ENCODE results near the gene PLA2G12B.
"Not testable (repeated sequence)": the region's sequence is repeated elsewhere in the genome, so short reads cannot be mapped to it uniquely, and the experiment has no call there.

Gene PLA2G12B, protein sequence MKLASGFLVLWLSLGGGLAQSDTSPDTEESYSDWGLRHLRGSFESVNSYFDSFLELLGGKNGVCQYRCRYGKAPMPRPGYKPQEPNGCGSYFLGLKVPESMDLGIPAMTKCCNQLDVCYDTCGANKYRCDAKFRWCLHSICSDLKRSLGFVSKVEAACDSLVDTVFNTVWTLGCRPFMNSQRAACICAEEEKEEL

DNA sequence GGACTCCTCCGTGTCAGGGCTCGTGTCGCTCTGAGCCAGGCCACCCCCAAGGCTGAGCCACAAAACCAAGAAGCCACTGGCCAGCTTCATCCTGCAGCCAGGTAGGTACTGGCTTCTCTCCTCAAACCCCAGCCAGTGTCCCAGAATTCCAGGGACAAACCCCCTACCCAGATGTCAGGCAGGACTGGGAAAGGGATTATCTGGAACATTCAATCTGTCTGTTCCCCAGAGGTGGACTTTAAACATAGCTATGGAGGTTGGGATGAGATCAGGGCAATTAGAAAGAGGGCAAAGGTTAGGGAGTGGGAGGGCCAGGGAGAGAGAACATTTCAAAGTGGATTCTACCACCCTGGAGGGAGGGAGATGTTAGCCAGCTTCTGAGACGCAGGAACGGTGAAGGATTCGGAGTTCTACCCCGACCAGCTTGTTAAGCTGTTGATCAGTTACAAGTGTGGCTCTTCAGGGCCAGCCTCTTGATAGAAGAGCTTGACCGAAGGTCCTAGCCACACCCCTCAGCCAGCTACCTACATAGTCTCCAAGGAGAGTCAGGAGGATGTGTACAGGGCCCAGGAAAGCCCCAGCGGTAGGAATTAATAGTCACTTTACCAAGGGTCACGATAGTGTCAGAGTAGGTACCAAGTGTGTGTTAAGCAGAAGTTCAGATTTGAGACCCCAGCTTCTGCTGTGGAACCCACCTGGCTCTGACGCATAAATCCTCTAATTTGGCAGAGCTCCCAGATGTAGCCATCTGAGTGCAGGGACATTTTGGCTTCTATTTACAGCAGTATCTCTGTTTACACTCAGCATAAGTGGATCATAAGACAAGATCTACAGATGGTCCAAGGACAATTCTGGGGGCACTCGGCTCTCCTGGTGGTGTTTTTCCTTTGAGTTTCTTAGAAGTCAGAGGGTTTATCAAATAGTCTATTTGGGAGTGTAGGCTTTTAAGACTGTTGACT, at the start of gene PLA2G12B:
TSS of gene PLA2G12B (minus strand) at position 211 of the 959 bp plus-strand sequence. CDS start at position 90, 121 bp downstream.
- no peak for DNase-seq (ENCODE audit: low read depth in 2 of 2)

DNA sequence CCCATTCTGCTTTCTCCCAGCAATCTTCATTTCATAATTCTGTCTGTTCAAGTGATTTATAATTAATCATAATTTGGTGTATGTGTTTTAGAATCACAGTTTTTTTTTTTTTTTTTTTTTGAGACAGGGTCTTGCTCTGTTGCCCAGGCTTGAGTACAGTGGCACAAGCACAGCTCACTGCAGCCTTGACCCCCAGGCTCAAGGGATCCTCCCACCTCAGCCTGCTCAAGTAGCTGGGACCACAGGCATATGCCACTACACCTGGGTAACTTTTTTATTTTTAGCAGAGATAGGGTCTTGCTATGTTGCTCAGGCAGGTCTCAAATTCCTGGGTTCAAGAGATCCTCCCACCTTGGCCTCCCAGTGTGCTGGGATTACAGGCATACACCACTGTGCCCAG, 49.2 kb upstream of the PLA2G12B start:
- no peak for DNase-seq (ENCODE audit: low read depth in 2 of 2)

DNA sequence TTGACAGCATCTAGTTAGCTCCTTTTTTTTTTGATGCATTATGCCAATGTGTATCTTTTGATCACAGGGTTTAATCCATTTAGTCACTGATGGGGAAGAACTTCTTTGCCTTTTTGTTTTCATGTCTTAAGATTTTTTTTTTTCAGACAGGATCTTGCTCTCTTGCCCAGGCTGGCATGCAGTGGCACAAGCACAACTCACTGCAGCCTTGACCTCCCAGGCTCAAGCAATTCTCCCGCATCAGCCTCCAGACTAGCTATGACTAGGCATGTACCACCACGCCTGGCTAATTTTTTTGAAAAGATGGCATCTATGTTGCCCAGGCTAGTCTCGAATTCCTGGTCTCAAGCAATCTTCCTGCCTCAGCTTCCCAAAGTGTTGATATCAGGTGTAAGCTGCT, 46.4 kb upstream of the PLA2G12B start:
- DNase-seq (ENCODE audit: low read depth in 2 of 2): no peak

DNA sequence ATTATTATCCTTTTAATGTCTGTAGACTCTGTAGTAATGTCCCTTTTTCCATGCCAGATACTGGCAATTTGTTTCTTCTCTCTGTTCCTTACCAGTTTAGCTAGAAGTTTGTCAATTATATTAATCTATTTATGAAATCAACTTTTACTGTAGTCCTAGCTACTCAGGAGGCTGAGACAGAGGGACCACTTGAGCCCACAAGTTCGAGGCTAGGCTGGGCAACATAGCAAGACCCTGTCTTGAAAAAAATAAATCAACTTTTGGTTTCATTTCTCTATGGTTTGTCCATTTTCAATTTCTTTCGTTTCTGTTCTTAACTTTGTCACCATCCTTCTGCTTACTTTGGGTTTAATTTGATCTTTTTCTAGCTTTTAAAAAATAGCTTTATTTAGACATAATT, 42.5 kb upstream of the PLA2G12B start:
- DNase-seq (ENCODE audit: low read depth in 2 of 2): no peak

DNA sequence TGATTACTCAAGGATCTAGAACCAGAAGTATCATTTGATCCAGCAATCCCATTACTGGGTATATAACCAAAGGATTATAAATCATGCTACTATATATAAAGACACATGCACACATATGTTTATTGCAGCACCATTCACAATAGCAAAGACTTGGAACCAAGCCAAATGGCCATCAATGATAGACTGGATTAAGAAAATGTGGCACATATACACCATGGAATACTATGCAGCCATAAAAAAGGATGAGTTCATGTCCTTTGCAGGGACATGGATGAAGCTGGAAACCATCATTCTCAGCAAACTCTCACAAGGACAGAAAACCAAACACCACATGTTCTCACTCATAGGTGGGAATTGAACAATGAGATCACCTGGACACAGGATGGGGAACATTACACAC, 40.9 kb upstream of the PLA2G12B start:
- DNase-seq (ENCODE audit: low read depth in 2 of 2): not testable (repeated sequence)

DNA sequence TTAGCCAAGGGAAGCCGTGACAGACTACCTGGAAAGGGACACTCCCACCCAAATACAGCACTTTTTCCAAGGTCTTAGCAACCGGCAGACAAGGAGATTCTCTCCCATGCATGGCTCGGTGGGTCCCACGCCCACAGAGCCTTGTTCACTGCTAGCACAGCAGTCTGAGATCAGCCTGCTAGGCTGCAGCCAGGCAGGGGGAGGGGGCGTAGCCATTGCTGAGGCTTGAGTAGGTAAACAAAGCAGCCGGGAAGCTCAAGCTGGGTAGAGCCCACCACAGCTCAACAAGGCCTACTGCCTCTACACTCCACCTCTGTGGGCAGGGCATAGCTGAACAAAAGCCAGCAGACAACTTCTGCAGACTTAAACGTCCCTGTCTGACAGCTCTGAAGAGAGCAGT, 35.2 kb upstream of the PLA2G12B start:
- DNase-seq (ENCODE audit: low read depth in 2 of 2): not testable (repeated sequence)

DNA sequence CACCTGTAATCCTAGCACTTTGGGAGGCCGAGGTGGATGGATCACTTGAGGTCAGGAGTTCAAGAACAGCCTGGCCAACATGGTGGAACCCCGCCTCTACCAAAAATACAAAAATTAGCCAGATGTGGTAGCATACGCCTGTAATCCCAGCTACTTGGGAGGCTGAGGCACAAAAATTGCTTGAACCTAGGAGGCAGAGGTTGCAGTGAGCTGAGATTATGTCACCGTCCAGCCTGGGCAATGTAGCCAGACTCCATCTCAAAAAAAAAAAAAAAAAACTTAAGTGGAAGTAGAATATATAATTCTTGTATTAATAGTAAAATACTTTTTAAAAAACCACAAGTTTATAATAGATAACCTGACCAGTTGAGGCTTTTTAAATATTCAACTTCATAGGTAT, 30.0 kb upstream of the PLA2G12B start:
- DNase-seq (ENCODE audit: low read depth in 2 of 2): not testable (repeated sequence)

DNA sequence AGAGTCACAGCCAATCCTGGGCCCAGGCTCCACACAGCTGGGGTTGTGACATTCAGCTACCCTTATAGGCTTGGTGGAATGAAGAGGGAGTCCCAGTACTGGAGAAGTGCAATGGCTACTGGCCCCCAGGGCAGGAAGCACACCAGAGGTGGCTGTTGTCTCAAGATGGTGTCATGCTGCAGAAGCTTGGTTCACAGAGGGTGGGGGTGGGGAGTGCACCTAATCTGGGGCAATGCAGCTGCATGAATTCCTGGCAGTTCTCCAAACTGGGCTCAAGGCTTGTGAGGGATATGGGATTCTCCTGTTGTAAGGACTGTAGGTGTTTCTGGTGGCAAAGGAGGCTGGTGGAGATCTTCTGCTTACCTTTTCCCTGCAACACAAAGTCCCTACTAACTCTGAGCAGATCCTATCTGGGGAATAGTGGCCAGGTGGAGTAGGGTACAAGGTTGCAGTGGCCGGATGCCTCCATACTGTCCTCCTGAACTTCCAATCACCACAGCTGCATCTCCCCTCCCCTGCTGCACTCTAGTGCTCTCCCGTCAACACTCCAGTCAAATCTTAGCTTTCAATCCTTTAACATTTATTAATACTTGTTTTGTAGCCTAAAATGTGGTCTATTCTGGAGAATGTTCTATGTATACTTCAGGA, 27.4 kb upstream of the PLA2G12B start:
- no peak for DNase-seq (ENCODE audit: low read depth in 2 of 2)

DNA sequence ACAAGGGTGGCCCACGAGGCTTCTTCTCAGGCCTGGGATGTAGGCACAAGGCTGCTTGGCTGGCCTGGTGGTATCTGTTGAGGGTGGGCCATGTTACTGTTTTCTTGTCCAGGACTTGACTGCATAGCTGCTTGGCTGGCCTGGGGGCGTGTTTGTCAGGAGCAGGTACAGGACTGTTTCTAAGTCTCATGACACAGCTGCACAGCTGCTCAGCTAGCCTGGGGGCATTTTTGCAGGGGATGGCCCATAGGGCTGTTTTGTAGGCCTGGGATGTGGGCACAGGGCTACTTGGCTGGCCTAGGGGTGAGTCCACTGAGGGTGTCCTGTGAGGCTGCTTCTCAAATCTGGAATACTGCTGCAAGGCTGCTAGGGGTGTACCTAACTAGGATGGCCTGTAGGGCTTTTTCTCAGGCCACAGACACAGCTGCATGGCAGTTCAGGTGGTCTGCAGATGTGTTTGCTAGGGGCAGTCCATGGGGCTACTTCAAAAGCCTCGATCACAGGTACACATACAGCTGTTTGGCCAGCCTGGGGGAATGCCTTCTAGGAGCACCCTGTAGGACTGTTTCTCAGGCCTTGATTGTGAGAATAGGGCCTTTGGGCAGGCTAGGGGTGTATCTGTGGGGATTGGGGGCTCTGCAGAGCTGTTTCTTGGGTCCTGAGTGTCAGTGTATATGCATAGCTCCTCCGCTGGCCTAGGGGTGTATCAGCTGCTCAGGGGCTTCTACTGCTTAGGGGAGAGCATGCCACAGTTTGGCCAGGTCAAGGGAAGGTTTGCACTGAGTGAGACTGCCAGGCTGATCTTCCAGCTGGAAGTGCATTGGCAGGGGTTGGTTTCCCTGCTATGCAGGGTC, 26.6 kb upstream of the PLA2G12B start:
- no peak for DNase-seq (ENCODE audit: low read depth in 2 of 2)

DNA sequence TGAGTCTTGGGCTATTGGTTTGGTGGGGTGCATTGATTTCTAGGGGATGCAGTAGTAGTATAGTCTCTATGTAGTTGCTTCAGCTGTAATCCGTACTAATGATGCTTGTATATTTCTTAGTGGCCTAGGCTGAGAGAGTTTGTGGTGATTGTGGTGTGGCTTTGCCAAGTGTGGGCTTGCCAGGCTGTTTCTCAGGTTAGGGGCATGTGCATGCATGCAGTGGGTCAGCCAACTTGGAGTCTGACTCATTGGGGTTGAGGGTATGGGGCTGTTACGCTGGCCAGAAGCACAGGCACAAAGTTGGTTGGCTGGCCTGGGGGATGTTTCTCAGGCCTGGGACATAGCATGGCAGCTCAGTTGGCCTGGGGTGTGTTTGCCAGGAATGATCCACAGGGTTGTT, 25.7 kb upstream of the PLA2G12B start:
- no peak for DNase-seq (ENCODE audit: low read depth in 2 of 2)

DNA sequence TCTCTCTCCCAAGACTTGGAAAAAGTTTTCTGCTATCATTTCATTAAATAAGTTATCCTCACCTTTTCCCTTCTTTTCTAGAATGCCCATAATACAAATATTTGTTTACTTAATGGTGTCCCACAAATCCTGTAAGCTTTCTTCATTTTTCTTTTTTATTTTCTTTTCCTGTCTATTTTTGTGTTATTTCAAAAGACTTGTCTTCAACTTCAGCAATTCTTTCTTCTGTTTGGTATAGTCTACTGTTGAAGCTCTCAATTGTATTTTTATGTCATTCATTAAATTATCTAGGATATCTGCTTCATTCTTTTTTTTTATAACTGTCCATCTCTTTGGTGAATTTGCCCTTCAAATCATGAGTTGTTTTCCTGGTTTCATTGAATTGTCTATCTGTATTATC, 25.1 kb upstream of the PLA2G12B start:
- DNase-seq (ENCODE audit: low read depth in 2 of 2): no peak

DNA sequence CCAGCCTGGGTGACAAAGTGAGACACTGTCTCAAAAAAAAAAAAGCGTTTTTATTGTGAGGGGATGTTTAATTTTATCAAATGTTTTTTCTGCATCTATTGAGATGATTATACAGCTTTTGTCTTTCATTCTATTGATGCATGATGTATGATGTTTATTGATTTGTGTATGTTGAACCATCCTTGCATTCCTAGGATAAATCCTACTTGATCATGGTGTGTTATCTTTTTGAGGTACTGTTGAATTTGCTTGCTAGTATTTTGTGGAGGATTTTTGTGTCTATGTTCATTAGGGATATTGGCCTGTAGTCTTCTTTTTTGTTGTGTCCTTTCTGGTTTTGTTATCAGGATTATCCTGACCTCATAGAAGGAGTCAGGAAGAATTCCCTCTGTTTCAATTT, 22.3 kb upstream of the PLA2G12B start:
- DNase-seq (ENCODE audit: low read depth in 2 of 2): no peak

DNA sequence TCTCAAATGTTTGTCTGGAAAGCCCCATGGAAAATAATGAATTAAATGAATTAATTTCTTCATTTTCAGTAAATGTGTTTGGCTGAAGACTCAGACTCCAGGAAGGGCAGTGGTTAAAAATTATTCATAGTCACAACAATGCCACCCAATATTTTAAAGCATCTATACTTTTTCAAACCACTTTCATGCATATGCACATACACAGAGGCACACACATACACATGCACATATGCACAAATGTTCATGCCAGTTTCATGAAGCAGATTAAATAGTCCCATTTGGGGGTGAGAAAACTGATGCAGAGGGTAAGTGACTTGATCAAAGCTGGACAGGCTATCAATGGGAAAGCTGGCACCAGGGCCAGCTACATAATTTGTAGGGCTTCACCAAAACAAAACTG, 1.4 kb upstream of the PLA2G12B start:
- DNase-seq (ENCODE audit: low read depth in 2 of 2): no peak

DNA sequence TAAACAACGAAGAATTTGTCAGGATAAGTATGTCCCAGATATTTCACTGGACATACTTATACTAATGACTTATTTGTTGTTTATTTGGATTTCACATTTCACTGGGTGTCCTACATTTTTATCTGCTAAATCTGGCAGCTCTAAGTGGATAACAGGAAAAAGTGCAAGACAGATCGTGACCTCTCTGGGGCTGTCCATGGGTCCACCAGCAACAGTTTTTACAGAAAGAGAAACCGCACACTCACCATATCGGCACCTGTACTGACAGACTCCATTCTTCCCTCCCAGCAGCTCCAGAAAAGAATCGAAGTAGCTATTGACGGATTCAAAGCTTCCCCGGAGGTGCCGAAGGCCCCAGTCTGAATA, 393 bp downstream of the PLA2G12B start:
- no peak for DNase-seq (ENCODE audit: low read depth in 2 of 2)

DNA sequence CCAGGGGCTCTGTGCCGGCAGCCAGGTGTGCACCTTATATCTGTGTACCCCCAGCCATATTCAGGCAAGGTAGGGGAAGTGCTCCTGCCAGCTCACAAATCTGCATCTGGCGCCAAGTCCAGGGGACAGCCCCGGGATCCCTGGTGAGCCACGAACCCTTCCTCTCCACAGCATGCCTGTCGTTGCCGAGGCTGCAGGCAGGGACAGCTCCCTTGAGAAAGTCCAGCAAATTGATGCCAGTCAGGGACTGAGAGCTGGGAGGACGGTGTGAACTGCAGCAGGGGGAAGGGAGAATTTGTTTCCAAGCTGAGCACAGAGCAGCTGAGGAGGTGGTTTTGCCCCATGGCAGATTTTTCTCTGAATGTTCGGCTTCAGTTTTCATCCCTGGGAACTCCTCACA, 919 bp downstream of the PLA2G12B start:
- no peak for DNase-seq (ENCODE audit: low read depth in 2 of 2)

DNA sequence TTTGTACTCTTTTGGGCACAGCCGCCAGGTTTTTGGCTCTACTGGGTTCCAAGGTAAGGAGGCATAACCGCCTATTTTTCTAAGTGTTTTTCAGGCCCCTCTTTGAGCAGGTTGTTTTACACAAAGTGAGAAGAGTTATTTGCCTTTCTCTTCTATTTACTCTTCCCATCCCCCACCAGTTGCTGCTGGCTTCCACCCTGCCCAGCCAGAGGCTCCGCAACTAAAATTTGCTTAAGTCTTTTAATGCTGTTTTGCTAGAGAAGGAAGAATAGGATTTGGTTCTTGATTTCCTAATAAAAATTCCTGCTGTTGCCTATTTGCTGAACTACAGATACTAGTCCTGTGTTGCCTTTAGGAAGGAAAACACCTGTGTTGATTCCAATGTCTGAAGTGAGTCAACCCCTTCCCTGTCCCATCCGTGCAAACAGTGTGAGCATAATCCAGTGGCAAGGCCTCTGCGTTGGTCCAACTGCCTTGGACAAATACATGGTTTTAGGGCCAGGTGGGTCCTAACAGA, 1.9 kb downstream of the PLA2G12B start:
- no peak for DNase-seq (ENCODE audit: low read depth in 2 of 2)

DNA sequence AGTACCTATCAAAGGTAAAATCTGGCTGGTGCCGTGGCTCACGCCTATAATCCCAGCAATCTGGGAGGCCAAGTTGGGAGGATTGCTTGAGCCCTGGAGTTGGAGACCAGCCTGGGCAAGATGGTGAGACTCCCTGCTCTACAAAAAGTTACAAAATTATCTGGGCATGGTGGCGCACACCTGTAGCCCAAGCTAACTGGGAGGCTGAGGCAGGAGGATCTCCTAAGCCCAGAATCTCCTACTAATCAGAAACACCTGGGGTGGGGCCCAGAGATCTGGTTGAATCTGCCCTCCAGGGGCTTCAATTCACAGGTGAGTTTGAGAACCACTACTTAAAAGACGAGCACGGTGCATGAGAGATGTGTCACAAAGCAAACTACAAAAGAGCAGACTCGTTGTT, 2.4 kb downstream of the PLA2G12B start:
- DNase-seq (ENCODE audit: low read depth in 2 of 2): no peak

DNA sequence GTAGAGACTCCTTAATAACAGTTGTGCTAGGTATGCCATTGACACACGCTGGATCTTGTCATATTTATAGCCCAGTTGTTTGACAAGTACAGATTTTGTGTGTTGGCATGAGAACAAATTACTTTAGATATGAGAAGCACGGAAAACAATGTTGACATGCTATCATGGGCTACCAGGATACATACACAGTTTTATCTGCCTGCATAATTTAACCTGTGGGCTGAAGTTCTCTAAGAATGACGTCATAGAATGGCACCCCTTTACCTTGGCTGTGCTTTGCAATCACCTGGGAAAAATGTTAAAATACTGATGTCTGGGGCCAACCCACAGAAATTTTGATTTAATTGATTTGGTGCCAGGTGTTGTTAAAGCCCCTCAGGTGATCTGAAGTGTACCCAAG, 2.8 kb downstream of the PLA2G12B start:
- DNase-seq (ENCODE audit: low read depth in 2 of 2): no peak

DNA sequence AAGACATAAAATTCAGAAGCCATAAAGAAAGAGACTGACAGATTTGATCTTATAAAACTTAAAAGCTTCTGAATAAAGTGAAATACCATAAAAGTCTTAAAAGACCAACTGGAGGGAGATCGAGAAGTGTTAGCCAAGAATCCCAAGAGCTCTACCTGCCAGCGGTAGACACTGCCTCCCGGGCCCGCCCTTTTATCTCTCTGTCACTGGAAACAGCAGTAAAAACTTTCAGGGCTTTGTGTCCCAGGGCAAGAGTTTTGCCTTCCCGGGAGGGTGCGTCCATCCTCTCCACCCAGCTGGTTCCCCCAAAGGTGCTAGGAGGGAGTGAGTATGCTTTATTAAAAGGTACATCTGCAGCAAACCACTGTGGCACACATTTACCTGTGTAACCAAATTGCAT, 5.8 kb downstream of the PLA2G12B start:
- DNase-seq (ENCODE audit: low read depth in 2 of 2): no peak

DNA sequence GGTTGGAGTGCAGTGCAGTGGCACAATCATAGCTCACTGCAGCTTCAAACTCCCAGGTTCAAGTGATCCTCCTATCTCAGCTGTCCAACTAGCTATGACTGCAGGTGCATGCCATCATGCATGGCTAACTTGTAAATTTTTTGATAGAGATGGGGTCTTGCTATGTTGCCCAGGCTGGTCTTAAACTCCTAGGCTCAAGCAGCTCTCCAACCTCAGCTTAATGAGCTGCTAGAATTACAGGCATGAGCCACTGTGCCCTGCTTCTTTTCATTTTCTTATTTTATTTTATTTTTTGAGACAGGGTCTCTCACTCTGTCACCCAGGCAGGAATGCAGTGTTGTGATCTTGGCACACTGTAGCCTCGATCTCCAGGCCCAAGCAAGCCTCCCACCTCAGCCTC, 7.6 kb downstream of the PLA2G12B start:
- DNase-seq (ENCODE audit: low read depth in 2 of 2): no peak

DNA sequence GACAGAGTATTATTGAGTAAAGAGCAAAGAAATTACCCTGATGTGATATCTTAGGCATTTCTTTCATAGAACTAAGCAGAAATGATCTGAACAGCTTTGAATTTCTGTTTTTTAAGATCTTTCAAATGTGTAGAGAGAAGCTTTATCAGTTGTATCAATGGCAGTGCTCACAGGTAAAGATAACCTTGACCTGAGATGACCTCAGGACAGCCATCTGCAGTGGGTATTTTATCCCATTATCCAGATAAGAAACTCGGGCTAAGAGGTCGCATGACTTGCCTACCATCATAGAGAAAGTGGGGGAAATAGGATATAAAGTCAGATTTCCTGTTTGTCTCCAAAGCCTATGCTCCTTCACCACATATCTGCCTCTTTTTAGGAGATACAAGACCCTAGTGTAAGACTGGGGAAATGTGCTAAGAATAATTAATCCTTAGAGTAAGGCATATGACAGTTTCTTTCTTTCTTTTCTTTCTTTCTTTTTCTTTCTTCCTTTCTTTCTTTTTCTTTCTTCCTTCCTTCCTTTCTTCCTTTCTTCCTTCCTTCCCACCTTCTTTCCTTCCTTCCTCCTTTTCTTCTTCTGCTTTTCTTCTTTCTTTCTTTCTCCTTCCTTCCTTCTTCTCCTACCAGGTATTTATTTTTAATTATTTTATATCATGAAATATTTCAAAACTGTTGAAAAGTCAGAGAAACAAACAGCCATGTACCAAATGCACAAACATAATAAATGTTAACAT, 10.9 kb downstream of the PLA2G12B start:
- no peak for DNase-seq (ENCODE audit: low read depth in 2 of 2)

All from activated CD4-positive, alpha-beta T cell treated with anti-CD3 and anti-CD28 coated beads for 24 hours (primary cell).